ENCODE data around the gene CAMK1D. TPM values are rescaled to one million over a fixed set of nuclear protein-coding genes. Genes with fewer than 3 reads are reported as not detected.

Gene CAMK1D
- total and polyA plus RNA-seq, 8 donors, result 1.4 to 26.9 (median 3.9) TPM

DNA sequence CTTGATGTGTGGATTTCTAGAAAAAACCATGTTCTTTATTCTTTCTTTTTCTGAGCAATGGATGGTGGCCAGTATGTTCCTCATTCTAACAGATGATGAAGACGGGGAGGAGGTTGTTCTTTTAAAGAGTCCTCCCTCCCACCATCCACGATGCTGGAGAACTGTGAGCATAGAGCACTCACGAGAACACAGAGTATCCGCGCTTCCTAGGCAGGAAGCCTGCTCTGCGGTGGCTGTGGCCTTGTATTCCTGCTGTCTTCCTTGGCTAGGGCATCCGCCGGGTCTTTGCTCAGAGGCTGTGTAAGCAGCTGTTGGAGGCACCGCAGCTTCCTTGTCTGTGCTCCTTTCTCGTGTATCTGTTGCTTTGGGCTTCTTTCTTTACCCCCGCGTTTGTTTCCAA lies 437.9 kb downstream of the CAMK1D start:
- intact Hi-C loops (cut with DNase I; ENCODE audit: low total_unique reads), result loop anchor here (10.0 kb wide), 1 partner anchor 108 kb away; no protein-coding TSS in a partner anchor
- Histone ChIP-seq H3K27ac (no peak overlapping the region), H3K4me1 (peaks cover 0 to 3% (median 0%) of the 10 kb centered on the region in 4 donors), H3K27me3 (no peaks in the 10 kb centered on the region), H3K4me3 (no peak overlapping the region), H3K9me3 (peaks cover 0 to 6% (median 0%) of the 10 kb centered on the region in 4 donors), H3K36me3 (peaks cover 0 to 12% (median 0%) of the 10 kb centered on the region in 4 donors)
- DNase-seq, result no peak
- TF ChIP-seq, protein P1, sequence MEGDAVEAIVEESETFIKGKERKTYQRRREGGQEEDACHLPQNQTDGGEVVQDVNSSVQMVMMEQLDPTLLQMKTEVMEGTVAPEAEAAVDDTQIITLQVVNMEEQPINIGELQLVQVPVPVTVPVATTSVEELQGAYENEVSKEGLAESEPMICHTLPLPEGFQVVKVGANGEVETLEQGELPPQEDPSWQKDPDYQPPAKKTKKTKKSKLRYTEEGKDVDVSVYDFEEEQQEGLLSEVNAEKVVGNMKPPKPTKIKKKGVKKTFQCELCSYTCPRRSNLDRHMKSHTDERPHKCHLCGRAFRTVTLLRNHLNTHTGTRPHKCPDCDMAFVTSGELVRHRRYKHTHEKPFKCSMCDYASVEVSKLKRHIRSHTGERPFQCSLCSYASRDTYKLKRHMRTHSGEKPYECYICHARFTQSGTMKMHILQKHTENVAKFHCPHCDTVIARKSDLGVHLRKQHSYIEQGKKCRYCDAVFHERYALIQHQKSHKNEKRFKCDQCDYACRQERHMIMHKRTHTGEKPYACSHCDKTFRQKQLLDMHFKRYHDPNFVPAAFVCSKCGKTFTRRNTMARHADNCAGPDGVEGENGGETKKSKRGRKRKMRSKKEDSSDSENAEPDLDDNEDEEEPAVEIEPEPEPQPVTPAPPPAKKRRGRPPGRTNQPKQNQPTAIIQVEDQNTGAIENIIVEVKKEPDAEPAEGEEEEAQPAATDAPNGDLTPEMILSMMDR (IDR thresholded peaks at IDR 0.05), result no peak
- TF ChIP-seq POLR2AphosphoS5 (IDR thresholded peaks at IDR 0.05) (no peak), EP300 (IDR thresholded peaks at IDR 0.05) (no peak), POLR2A (IDR thresholded peaks at IDR 0.05) (no peak)
- WGBS, 5 donors, result 81 to 87% (median 84%) methylated on average over 12 of the region's 12 CpGs

DNA sequence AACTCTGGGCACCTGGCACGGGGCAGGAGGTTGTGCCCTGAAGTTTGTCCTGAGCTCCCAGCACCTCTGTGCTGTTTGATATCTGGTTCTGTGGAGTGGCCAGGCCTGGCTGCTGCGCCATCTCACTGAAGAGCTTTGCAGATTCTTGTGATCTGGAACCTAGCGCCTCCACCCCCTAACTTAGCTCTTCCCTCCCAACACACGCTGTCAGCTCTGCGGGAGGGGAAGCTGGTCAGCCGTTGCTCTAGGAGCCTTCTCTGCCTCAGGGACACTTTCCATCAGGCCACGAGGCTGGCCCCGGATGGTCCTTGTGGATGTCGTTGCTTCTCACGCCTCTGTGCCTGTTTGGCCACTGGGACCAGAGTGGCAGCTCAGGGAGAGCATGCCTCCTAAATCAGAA lies 438.9 kb downstream of the CAMK1D start:
- H3K4me1 ChIP-seq, result no peaks in the 10 kb centered on the region
- no peak for DNase-seq
- peaks cover 0 to 6% (median 0%) of the 10 kb centered on the region in 4 donors for H3K9me3 ChIP-seq
- H3K27ac ChIP-seq, result no peak overlapping the region
- WGBS, 5 donors, result 82 to 90% (median 84%) methylated on average over 10 of the region's 10 CpGs
- peaks cover 0 to 12% (median 0%) of the 10 kb centered on the region in 4 donors for H3K36me3 ChIP-seq
- TF ChIP-seq, protein P1 (IDR thresholded peaks at IDR 0.05), result no peak
- TF ChIP-seq EP300 (IDR thresholded peaks at IDR 0.05) (no peak), POLR2AphosphoS5 (IDR thresholded peaks at IDR 0.05) (no peak), POLR2A (IDR thresholded peaks at IDR 0.05) (no peak)
- H3K27me3 ChIP-seq, result no peaks in the 10 kb centered on the region
- H3K4me3 ChIP-seq, result no peak overlapping the region
- intact Hi-C loops (cut with DNase I; ENCODE audit: low total_unique reads), result loop anchor here (10.0 kb wide), 1 partner anchor 107 kb away; no protein-coding TSS in a partner anchor

DNA sequence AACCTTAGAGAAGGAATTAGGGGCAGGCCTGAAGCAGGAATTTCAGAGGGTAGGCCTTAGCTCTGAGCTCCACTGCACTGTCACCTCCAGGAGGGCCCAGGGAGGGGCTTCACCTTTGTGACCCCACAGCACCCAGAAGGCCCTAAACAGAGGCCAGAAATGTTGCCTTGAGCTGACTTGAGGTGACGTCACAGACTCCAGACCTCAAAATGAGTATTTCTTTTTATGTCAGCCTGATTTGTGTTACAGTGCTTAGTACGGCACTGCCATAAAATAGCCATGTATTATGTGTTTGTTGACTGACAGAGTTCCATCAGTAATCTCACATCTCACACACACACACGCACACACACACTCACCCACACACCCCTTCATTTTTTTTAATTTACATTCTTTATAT lies 440.9 kb downstream of the CAMK1D start:
- no peak overlapping the region for H3K27ac ChIP-seq
- peaks cover 0 to 12% (median 0%) of the 10 kb centered on the region in 4 donors for H3K36me3 ChIP-seq
- H3K4me1 ChIP-seq, result peaks cover 0 to 3% (median 0%) of the 10 kb centered on the region in 4 donors
- intact Hi-C loops (cut with DNase I; ENCODE audit: low total_unique reads), result no loop called here
- no peaks in the 10 kb centered on the region for H3K27me3 ChIP-seq
- WGBS, 5 donors, result 66 to 88% (median 83%) methylated on average over 3 of the region's 3 CpGs
- no peak for DNase-seq
- peaks cover 0 to 6% (median 0%) of the 10 kb centered on the region in 4 donors for H3K9me3 ChIP-seq
- no peak overlapping the region for H3K4me3 ChIP-seq
- TF ChIP-seq POLR2AphosphoS5 (IDR thresholded peaks at IDR 0.05), result no peak

DNA sequence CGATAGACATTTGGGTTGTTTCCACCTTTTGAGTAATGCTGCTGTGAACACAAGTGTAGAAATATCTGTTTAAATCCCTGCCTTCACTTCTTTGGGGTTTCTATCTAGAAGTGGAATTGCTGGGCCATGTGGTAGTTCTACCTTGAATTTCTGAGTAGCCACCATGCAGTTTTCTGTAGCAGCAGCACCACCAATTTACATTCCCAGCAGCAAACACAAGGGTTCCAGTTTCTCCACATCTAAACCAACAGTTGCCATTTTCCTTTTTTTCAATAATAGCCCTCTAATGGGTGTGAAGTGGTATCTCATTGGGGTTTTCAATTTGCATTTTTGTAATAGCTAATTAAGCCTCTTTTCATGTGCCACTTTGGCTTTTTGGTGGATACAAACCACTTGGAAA lies 442.4 kb downstream of the CAMK1D start:
- Histone ChIP-seq H3K4me1 (peaks cover 0 to 16% (median 6%) of the 10 kb centered on the region in 4 donors), H3K36me3 (peaks cover 0 to 12% (median 0%) of the 10 kb centered on the region in 4 donors), H3K4me3 (no peak overlapping the region), H3K27me3 (no peaks in the 10 kb centered on the region), H3K9me3 (peaks cover 0 to 6% (median 0%) of the 10 kb centered on the region in 4 donors), H3K27ac (no peak overlapping the region)
- TF ChIP-seq POLR2A (IDR thresholded peaks at IDR 0.05) (no peak), POLR2AphosphoS5 (IDR thresholded peaks at IDR 0.05) (no peak), EP300 (IDR thresholded peaks at IDR 0.05) (no peak)
- TF ChIP-seq, protein P1 (IDR thresholded peaks at IDR 0.05), result no peak
- WGBS, 5 donors, result 46 to 100% (median 96%) methylated on average over 1 of the region's 1 CpG
- intact Hi-C loops (cut with DNase I; ENCODE audit: low total_unique reads), result no loop called here
- no peak for DNase-seq

DNA sequence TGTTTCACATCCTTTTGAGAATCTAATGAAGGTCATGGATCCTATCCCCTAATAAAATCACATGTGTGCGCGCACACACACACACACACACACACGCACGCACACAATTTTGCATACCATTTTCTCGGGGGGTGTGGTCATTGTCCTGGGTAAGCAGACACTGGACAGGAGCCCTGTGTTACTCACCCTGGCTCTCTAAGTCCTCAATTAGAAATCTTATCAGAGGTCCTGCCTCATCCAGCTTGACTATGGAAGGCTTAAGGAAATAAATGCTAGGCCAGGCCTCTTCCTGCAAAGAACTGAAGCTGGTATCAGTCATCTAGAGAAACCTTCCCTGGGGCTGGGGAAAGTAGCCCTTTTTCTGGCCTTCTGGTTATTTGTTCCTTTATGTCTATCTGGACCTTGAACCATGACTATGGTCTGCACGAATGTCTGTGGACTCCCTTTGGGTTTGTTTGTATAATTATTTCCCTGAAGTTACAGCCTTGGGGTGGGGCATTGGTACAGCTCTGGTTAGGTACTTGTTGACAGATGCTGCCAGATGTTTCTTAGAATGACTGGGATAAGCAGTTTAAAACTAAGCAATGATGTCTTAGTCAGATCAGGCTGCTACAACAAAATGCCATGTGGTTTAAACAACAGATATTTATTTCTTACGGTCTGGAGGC lies 443.7 kb downstream of the CAMK1D start:
- Histone ChIP-seq H3K4me1 (peaks cover 0 to 16% (median 7%) of the 10 kb centered on the region in 4 donors), H3K27ac (no peak overlapping the region), H3K9me3 (peaks cover 0 to 6% (median 0%) of the 10 kb centered on the region in 4 donors), H3K27me3 (no peaks in the 10 kb centered on the region), H3K4me3 (no peak overlapping the region), H3K36me3 (peaks cover 0 to 12% (median 0%) of the 10 kb centered on the region in 4 donors)
- no peak for DNase-seq
- TF ChIP-seq POLR2A (IDR thresholded peaks at IDR 0.05) (no peak), EP300 (IDR thresholded peaks at IDR 0.05) (no peak)
- TF ChIP-seq, protein P1 (IDR thresholded peaks at IDR 0.05), result no peak
- intact Hi-C loops (cut with DNase I; ENCODE audit: low total_unique reads), result no loop called here
- 79 to 85% (median 83%) methylated on average over 7 of the region's 7 CpGs for WGBS, 5 donors

All from stomach (tissue), 9 donors.